ENCODE results near the gene RCAN1.
"Not testable (repeated sequence)": the region's sequence is repeated elsewhere in the genome, so short reads cannot be mapped to it uniquely, and the experiment has no call there.

RCAN1 gene

GRCh38 chr21:34511787-34512455 is 103.0 kb downstream of the RCAN1 start, which contains the start of gene KCNE1:
Gene KCNE1 (minus strand): TSS chr21:34512210. CDS start chr21:34449634, 62,576 bp downstream.
- DNase-seq: no peak

- no peak for DNase-seq
These were observed 103.7 kb downstream of the RCAN1 start for GRCh38 chr21:34511181-34511580.

- peak; percentile 52 for DNase-seq
These were observed 104.5 kb downstream of the RCAN1 start for GRCh38 chr21:34510148-34511142.

DNA sequence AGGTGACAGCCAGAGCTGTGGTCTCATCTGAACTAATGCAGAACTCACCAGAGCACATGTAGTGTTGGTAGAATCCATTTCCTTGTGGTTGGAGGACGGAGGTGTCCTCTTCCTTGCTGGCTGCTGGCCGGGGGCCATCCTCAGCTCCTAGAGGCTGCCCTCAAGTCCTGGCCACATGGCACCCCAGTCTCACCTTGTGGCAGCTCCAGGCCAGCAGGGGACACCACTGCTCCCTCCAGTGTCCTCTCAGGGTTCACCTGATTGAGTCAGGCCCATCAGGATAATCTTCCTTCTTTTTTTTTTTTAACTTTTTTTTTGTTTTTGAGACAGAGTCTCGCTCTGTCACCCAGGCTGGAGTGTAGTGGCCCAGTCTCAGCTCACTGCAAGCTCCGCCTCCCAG is 105.8 kb downstream of the RCAN1 start:
- no peak for DNase-seq

DNA sequence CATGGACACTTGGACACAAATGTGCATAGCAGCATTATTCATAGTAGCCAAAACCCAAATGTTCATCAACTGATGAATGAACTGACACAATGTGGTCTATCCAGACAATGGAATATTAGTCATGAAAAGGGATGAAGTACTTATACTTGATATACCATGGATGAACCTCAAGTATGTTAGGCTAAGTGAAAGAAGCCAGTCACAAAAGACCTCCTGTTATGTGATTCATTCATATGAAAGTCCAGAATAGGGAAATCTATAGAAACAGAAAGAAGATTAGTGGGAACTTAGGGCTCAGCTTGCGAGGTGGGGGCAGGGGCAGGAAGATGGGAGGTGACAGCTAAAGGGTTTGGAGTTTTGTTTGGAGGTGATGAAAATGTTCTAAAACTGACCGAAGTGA is 110.3 kb downstream of the RCAN1 start:
- DNase-seq: no peak

DNA sequence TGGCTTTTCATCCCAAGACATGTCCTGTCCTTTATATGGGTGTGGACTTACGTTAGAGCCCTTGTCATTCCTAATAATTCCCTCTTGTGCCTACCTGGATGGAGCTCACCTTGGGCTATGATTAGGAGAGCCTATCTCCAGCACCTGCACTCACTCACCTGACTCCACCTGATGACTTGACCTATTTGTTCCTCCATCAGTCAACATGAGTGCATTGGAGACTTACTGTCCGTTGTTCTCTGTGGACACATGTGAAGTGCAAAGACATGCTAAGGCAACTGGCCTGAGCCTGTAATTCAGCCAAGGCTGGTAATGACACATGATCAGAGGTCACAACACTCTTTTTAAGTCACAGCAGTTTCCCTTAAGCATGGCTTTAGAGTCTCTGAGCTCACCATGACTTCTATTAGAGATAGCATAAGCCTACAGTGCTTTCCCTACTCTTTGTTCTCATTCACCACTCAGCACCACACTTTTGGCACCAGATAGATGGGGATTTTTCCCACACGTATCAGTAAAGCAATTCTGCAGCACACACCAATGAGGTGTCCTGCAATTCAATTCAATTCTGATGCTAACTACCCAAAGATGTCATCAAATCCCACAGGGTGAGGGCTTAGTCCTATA is 112.3 kb downstream of the RCAN1 start:
- DNase-seq: no peak

DNA sequence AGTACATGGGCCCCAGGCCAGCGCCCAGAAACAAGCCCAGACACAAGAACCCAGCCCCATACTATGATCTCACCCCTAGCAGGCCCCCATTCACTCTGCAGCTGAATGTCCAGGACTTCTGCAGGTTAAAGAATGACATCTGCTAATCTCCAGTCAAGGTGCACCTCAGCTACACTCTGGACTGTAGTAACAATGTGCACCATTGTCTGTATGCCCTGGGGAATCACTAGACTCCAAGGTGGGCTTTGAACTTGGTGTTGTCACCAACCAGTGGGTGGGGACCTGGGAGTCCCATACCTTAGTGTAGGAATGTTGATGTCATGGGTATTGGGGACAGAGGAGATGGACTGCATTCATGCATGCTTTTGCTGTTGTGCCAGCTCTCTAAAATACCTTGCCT is 113.2 kb downstream of the RCAN1 start:
- DNase-seq: no peak

GRCh38 chr21:34500191-34500590 is 114.7 kb downstream of the RCAN1 start:
- DNase-seq: no peak

DNA sequence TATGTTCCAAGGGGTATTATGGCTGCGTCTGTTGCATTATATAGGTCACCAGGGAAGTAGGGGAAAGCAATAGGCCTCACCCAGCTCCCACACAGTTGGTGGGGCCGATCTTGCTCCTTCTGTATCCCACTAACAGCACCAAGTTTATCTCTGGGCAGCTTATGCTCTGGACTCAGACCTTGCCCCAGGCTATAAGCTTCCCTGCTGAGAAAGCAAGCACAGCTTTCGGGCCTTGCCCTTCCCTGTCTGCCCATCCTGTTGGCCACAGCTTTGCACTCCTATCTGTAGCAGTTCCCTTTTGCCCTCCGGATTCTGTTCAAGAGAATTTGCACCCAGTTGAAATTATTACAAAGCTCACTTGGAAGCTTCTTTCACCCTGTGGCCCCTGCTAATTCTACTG is 115.8 kb downstream of the RCAN1 start:
- no peak for DNase-seq

DNA sequence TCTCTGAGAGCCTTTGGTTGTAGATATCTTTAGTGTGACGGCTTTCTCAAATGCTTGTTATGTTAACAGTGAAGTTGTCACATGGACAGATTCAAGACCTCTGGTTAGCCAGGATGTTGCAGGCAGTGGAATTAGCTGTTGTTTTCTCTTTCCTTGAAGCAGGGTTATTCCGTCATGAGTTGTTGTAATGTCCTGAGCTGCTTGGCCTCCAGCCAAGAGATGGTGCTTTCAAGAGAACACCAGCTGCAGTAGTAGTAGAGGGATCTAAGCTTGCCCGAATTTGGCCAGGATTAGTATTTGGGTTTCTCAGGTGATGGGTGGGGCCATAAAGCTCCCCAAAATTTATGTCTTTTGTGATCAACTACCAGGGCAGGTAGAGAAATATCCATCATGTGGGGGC is 116.3 kb downstream of the RCAN1 start:
- peak; percentile 79 for DNase-seq

- DNase-seq: not testable (repeated sequence)
These were observed 131.1 kb downstream of the RCAN1 start for GRCh38 chr21:34483854-34484253.

GRCh38 chr21:34483435-34483834 is 131.5 kb downstream of the RCAN1 start:
- not testable (repeated sequence) for DNase-seq

DNA sequence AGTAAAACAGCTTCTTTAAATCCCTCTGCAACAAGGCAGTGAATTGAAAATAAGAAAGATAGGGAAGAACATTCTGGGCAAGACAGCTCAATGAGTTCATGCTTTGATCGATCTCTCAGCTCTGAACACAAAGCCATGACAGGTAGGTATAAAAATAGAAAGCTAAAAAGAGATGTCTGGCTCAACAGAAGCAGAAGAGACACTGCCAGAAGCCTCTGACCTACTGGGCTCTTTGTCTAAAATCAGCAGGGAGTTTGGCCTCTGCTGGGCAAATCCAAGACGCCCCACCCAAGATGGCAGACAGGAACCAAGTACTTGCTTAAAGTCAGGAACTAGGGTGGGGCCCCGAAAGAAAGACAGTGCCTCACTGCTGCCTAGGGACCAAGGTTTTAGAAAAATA is 147.6 kb downstream of the RCAN1 start:
- not testable (repeated sequence) for DNase-seq
